Inflammatory macrophage (primary cell): ENCODE measurements around the gene FGF2.
"Not testable (repeated sequence)": the region's sequence is repeated elsewhere in the genome, so short reads cannot be mapped to it uniquely, and the experiment has no call there.

Experiments used
- DNase-seq, 2 donors: peaks; one replicate each; pipeline ENCODE4 v3.0.0-alpha.2; 2020 to 2022

The FGF2 gene

GRCh38 chr4:122814426-122814825 lies 12.2 kb upstream of the FGF2 start:
- DNase-seq: no peak

- DNase-seq: no peak
Observed at GRCh38 chr4:122815248-122815647, 11.4 kb upstream of the FGF2 start.

- no peak for DNase-seq
Observed at GRCh38 chr4:122816476-122816875, 10.2 kb upstream of the FGF2 start.

GRCh38 chr4:122819708-122820449 lies 6.8 kb upstream of the FGF2 start:
- no peak for DNase-seq

GRCh38 chr4:122821092-122821491 lies 5.5 kb upstream of the FGF2 start:
- DNase-seq: no peak

GRCh38 chr4:122822466-122822865 lies 4.2 kb upstream of the FGF2 start:
- no peak for DNase-seq

GRCh38 chr4:122823476-122823875 lies 3.2 kb upstream of the FGF2 start:
- DNase-seq: no peak

- DNase-seq: no peak
Observed at GRCh38 chr4:122824616-122825015, 2.0 kb upstream of the FGF2 start.

GRCh38 chr4:122826079-122826527 lies 528 bp upstream of the FGF2 start:
- no peak for DNase-seq

- no peak for DNase-seq
Observed at GRCh38 chr4:122827258-122827878, 737 bp downstream of the FGF2 start.

- peak in 1 of 2 donors; percentile 11 for DNase-seq
Observed at GRCh38 chr4:122827879-122828601, 1.4 kb downstream of the FGF2 start.

GRCh38 chr4:122830426-122831095 lies 3.9 kb downstream of the FGF2 start:
- DNase-seq: no peak

GRCh38 chr4:122831515-122832196 lies 5.0 kb downstream of the FGF2 start:
- no peak for DNase-seq

- no peak for DNase-seq
Observed at GRCh38 chr4:122832732-122833131, 6.1 kb downstream of the FGF2 start.

- no peak for DNase-seq
Observed at GRCh38 chr4:122833999-122834398, 7.4 kb downstream of the FGF2 start.

- DNase-seq: no peak
Observed at GRCh38 chr4:122836941-122837340, 10.3 kb downstream of the FGF2 start.

- no peak for DNase-seq
Observed at GRCh38 chr4:122838034-122838433, 11.4 kb downstream of the FGF2 start.

GRCh38 chr4:122842392-122842791 lies 15.8 kb downstream of the FGF2 start:
- DNase-seq: no peak

GRCh38 chr4:122842984-122843531 lies 16.4 kb downstream of the FGF2 start:
- no peak for DNase-seq

- DNase-seq: not testable (repeated sequence)
Observed at GRCh38 chr4:122844391-122844790, 17.8 kb downstream of the FGF2 start.

GRCh38 chr4:122845066-122845465 lies 18.4 kb downstream of the FGF2 start:
- DNase-seq: no peak

- DNase-seq: no peak
Observed at GRCh38 chr4:122845760-122846159, 19.1 kb downstream of the FGF2 start.
